Measurements from ENCODE around the gene GLP2R. TPM values are rescaled to one million over a fixed set of nuclear protein-coding genes. Genes with fewer than 3 reads are reported as not detected.

Gene GLP2R
- total RNA-seq, 2 experiments from 2014 or later: not detected

- no peak for DNase-seq
- no peaks in the 10 kb centered on the region for H3K36me3 Mint-ChIP-seq (ENCODE audit: low read depth)
- peaks cover 9% of the 10 kb centered on the region for H3K9me3 Mint-ChIP-seq
- intact Hi-C loops (cut with micrococcal nuclease): no loop called here
- H3K27me3 Mint-ChIP-seq (ENCODE audit: low read depth): peaks cover 2% of the 10 kb centered on the region
- CTCF ChIA-PET: interaction anchor here (1.1 kb wide), 1 partner anchor 16 kb away, joined by 3 read pairs; no protein-coding TSS in a partner anchor
- H3K4me3 Mint-ChIP-seq: no peak overlapping the region
- no peak overlapping the region for H3K27ac Mint-ChIP-seq
- H3K4me1 Mint-ChIP-seq (ENCODE audit: low read depth): no peaks in the 10 kb centered on the region
Observed at GRCh38 chr17:9940841-9941240, 115.1 kb downstream of the GLP2R start.

- H3K36me3 Mint-ChIP-seq (ENCODE audit: low read depth): no peaks in the 10 kb centered on the region
- H3K4me1 Mint-ChIP-seq (ENCODE audit: low read depth): no peaks in the 10 kb centered on the region
- no peak overlapping the region for H3K27ac Mint-ChIP-seq
- CTCF ChIA-PET: interaction anchor here (1.1 kb wide), 1 partner anchor 16 kb away, joined by 3 read pairs; no protein-coding TSS in a partner anchor
- peaks cover 9% of the 10 kb centered on the region for H3K9me3 Mint-ChIP-seq
- no peak for DNase-seq
- no peak overlapping the region for H3K4me3 Mint-ChIP-seq
- intact Hi-C loops (cut with micrococcal nuclease): no loop called here
- peaks cover 2% of the 10 kb centered on the region for H3K27me3 Mint-ChIP-seq (ENCODE audit: low read depth)
Observed at GRCh38 chr17:9941305-9941704, 115.6 kb downstream of the GLP2R start.

Other genes with a start within 250 kb of the GLP2R start
- not detected for gene CFAP52, start 249.3 kb upstream of the GLP2R start, total RNA-seq
- under 1 TPM; 0.17 to 0.24 TPM for gene USP43, start 180.4 kb upstream of the GLP2R start, total RNA-seq
- gene DHRS7C, start 34.3 kb upstream of the GLP2R start, total RNA-seq: not detected
- gene GSG1L2, start 3.8 kb upstream of the GLP2R start, total RNA-seq: not detected
- gene RCVRN, start 79.3 kb downstream of the GLP2R start, total RNA-seq: not detected

Measured in activated naive CD4-positive, alpha-beta T cell treated with anti-CD3 and anti-CD28 coated beads for 36 hours (primary cell).